ENCODE data around the gene BCOR. TPM values are rescaled to one million over a fixed set of nuclear protein-coding genes. Genes with fewer than 3 reads are reported as not detected.

BCOR gene
- total and polyA plus RNA-seq, 2 of the 13 experiments (the other 11 are each of a cell fraction or from before 2014, with no cell fraction given) = 14.3 to 15.2 TPM

DNA sequence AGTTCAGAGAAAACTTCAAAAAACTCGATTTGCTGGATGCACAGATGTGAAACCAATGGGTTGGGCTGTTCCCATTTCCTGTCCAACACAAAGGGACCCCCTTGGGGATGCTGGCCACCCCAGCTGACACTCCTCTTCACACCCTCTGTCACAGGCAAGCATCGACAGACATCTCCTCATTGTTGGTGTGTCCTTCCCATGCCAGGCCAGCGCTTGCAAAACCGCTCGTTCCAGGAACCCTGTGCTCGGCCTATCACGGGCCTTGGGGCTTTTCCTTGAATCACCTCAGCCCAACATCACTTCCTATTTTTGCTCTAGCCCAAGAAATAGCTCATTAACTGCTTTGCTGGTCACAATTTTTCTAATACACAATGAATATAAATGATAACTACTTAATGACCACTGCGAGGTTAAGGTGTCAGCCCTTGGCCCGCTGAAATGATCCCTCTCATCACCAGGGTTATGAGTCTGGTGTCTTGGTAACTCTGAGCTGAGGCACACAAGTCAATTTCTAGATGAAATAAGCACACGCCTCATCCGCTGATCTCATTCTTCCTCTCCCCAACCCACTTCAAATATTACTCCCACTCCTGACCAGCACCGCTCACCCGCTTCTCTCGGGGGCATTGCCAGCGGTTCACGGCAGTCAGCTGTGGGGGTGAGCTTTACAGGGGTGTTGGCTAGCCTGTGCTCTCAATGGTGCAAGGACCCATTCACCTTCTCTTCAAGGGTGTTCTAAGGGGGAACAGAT lies 32.3 kb downstream of the BCOR start:
- peaks cover 3% of the 10 kb centered on the region for H3K79me2 ChIP-seq (ENCODE audit: insufficient read depth, low read length)
- no peak overlapping the region for H3K9ac ChIP-seq (ENCODE audit: insufficient read depth, low read depth, low read length)
- no peak overlapping the region for H3K4me3 ChIP-seq (replicated peaks in 1 of 3; ENCODE audit: insufficient read depth in 1 of 3, low read depth in 2 of 3, low read length in 3 of 3)
- ATAC-seq (no peak), FAIRE-seq (no peak), DNase-seq (ENCODE audit: low spot score) (no peak)
- ChIA-PET POLR2A (no interaction called here), CTCF (ENCODE audit: low intra/inter-chr PET ratio, low total read pairs) (no interaction called here)
- H3K4me2 ChIP-seq (ENCODE audit: low read depth, low read length) = no peak overlapping the region
- TF ChIP-seq, protein P1, sequence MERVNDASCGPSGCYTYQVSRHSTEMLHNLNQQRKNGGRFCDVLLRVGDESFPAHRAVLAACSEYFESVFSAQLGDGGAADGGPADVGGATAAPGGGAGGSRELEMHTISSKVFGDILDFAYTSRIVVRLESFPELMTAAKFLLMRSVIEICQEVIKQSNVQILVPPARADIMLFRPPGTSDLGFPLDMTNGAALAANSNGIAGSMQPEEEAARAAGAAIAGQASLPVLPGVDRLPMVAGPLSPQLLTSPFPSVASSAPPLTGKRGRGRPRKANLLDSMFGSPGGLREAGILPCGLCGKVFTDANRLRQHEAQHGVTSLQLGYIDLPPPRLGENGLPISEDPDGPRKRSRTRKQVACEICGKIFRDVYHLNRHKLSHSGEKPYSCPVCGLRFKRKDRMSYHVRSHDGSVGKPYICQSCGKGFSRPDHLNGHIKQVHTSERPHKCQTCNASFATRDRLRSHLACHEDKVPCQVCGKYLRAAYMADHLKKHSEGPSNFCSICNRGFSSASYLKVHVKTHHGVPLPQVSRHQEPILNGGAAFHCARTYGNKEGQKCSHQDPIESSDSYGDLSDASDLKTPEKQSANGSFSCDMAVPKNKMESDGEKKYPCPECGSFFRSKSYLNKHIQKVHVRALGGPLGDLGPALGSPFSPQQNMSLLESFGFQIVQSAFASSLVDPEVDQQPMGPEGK (CRISPR knock-in tag; IDR thresholded peaks at IDR 0.05) = no peak
- TF ChIP-seq NONO (IDR thresholded peaks at IDR 0.05) (no peak), NONO (CRISPR knock-in tag; conservative IDR thresholded peaks at IDR 0.05) (no peak), MTA3 (CRISPR knock-in tag; IDR thresholded peaks at IDR 0.05) (no peak), KLF15 (CRISPR knock-in tag; IDR thresholded peaks at IDR 0.05; ENCODE audit: borderline replicate concordance) (no peak), ZNF616 (CRISPR knock-in tag; IDR thresholded peaks at IDR 0.05; ENCODE audit: low read depth) (no peak), NR3C1 (CRISPR knock-in tag; IDR thresholded peaks at IDR 0.05) (no peak), BCL6 (CRISPR knock-in tag; IDR thresholded peaks at IDR 0.05) (no peak), SRY (CRISPR knock-in tag; IDR thresholded peaks at IDR 0.05) (no peak), ZNF24 (IDR thresholded peaks at IDR 0.05) (no peak)
- TF ChIP-seq, protein P2, sequence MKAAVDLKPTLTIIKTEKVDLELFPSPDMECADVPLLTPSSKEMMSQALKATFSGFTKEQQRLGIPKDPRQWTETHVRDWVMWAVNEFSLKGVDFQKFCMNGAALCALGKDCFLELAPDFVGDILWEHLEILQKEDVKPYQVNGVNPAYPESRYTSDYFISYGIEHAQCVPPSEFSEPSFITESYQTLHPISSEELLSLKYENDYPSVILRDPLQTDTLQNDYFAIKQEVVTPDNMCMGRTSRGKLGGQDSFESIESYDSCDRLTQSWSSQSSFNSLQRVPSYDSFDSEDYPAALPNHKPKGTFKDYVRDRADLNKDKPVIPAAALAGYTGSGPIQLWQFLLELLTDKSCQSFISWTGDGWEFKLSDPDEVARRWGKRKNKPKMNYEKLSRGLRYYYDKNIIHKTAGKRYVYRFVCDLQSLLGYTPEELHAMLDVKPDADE (CRISPR knock-in tag; IDR thresholded peaks at IDR 0.05) = no peak
- TF ChIP-seq, protein P3, sequence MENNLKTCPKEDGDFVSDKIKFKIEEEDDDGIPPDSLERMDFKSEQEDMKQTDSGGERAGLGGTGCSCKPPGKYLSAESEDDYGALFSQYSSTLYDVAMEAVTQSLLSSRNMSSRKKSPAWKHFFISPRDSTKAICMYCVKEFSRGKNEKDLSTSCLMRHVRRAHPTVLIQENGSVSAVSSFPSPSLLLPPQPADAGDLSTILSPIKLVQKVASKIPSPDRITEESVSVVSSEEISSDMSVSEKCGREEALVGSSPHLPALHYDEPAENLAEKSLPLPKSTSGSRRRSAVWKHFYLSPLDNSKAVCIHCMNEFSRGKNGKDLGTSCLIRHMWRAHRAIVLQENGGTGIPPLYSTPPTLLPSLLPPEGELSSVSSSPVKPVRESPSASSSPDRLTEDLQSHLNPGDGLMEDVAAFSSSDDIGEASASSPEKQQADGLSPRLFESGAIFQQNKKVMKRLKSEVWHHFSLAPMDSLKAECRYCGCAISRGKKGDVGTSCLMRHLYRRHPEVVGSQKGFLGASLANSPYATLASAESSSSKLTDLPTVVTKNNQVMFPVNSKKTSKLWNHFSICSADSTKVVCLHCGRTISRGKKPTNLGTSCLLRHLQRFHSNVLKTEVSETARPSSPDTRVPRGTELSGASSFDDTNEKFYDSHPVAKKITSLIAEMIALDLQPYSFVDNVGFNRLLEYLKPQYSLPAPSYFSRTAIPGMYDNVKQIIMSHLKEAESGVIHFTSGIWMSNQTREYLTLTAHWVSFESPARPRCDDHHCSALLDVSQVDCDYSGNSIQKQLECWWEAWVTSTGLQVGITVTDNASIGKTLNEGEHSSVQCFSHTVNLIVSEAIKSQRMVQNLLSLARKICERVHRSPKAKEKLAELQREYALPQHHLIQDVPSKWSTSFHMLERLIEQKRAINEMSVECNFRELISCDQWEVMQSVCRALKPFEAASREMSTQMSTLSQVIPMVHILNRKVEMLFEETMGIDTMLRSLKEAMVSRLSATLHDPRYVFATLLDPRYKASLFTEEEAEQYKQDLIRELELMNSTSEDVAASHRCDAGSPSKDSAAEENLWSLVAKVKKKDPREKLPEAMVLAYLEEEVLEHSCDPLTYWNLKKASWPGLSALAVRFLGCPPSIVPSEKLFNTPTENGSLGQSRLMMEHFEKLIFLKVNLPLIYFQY (CRISPR knock-in tag; IDR thresholded peaks at IDR 0.05; ENCODE audit: borderline replicate concordance) = no peak
- WGBS (ENCODE audit: low lambda C conversion rate) = 98% methylated on average over 11 of the region's 16 CpGs
- no peak overlapping the region for H3K27ac ChIP-seq (ENCODE audit: extremely low read length, insufficient read depth, low read length)
- no TSS peak for BruUV-seq (replicated peaks)
- peaks cover 20 to 55% of the 10 kb centered on the region in 2 experiments for H3K36me3 ChIP-seq (replicated peaks in 1 of 2; ENCODE audit: control insufficient read depth in 1 of 2, insufficient read depth in 2 of 2, low read length in 2 of 2)
- H2AFZ ChIP-seq (ENCODE audit: low read length) = no peak overlapping the region
- in situ Hi-C loops (cut with HindIII; ENCODE audit: extremely low pct_ligation_motif_present, low pct_unique_long_range_greater_than_20kb) (no loop called here), intact Hi-C loops (cut with micrococcal nuclease; ENCODE audit: unreplicated experiment) (no loop called here)
- no peaks in the 10 kb centered on the region for H3K27me3 ChIP-seq (ENCODE audit: control insufficient read depth in 1 of 2, insufficient read depth in 2 of 2, low read length in 2 of 2)
- H3K9me3 ChIP-seq (ENCODE audit: low read length) = no peaks in the 10 kb centered on the region
- 0 out of 2 replicates have a peak, but pooled peaks cover 4% of the 10 kb centered on the region for H4K20me1 ChIP-seq (ENCODE audit: insufficient read depth, low read length)
- peaks cover 9% of the 10 kb centered on the region for H3K4me1 ChIP-seq (ENCODE audit: insufficient read depth, low read length)
